ENCODE measurements around the gene LNPEP.

The LNPEP gene

DNA sequence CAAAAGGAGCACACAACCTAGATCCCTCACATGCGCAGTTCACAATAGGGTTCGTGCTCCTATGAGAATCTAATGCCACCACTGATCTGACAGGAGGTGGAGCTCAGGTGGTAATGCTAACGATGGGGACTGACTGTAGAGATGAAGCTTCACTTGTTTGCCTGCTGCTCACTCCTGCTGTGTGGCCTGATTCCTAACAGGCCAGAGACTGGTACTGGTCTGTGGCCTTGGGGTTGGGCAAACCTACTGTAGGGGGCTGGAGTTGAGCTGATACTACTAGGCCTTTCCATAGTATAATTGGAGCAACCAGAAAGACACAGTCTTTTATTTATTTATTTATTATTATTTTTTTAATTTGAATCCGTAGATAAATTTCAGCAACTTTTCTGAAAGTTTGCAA, 5.3 kb downstream of the LNPEP start:
- no peak overlapping the region for H3K27ac ChIP-seq (ENCODE audit: insufficient read depth in 1 of 2, low read depth in 1 of 2, low read length in 2 of 2, poor library complexity in 1 of 2, severe bottlenecking in 2 of 2)
- H3K9me3 ChIP-seq (ENCODE audit: control extremely low read depth in 1 of 5, control insufficient read depth in 4 of 5, insufficient read depth in 2 of 5, low read depth in 1 of 5, low read length in 4 of 5), result no peaks in the 10 kb centered on the region
- no peak overlapping the region for H3K4me3 ChIP-seq (ENCODE audit: control insufficient read depth in 1 of 7, extremely low read depth in 1 of 7, insufficient read depth in 4 of 7, low read depth in 2 of 7, low read length in 6 of 7)
- WGBS (ENCODE audit: insufficient coverage), result 81% methylated on average over 3 of the region's 4 CpGs
- no peak for DNase-seq
- H3K4me1 ChIP-seq (ENCODE audit: control extremely low read depth in 1 of 4, control insufficient read depth in 4 of 4, insufficient read depth in 4 of 4, low read length in 3 of 4), result peaks cover 4 to 24% (median 13%) of the 10 kb centered on the region in 4 experiments
- H3K27me3 ChIP-seq (replicated peaks in 2 of 5; ENCODE audit: control insufficient read depth in 4 of 5, insufficient read depth in 5 of 5, low read length in 4 of 5), result no peaks in the 10 kb centered on the region
- CTCF ChIA-PET, result interaction anchor here (0.9 to 1.8 kb wide), 6 partner anchors 10 to 52 kb away, joined by 3 to 5 read pairs (median 4); no protein-coding TSS in a partner anchor
- POLR2A ChIA-PET, result interaction anchor here (0.6 kb wide), 1 partner anchor 35 kb away, joined by 4 read pairs; no protein-coding TSS in a partner anchor
- H3K36me3 ChIP-seq (ENCODE audit: control insufficient read depth in 4 of 4, insufficient read depth in 4 of 4, low read length in 3 of 4), result peaks cover 0 to 12% (median 3%) of the 10 kb centered on the region in 4 experiments

DNA sequence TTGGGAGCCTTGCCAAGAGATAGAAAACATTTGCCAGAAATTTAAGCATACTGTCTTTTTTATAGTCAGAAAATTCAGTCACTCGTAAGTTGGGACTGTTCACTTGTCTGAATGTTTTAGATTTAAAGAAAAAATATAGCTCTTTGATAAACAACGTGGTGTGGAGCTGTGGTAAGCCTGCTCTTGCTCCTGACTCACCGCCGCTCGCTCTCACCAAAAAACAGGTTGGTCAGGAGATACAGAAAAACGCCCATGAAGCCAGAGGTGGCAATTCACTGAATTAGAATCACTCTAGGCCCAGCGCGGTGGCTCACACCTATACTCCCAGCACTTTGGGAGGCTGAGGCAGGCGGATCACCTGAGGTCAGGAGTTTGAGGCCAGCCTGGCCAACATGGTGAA, 6.2 kb downstream of the LNPEP start:
- WGBS (ENCODE audit: insufficient coverage), result 100% methylated on average over 2 of the region's 9 CpGs
- ChIA-PET CTCF (interaction anchor here (1.0 to 1.8 kb wide), 3 partner anchors 9 to 73 kb away, joined by 3 to 5 read pairs (median 4); no protein-coding TSS in a partner anchor), POLR2A (no interaction called here)
- H3K27me3 ChIP-seq (replicated peaks in 2 of 5; ENCODE audit: control insufficient read depth in 4 of 5, insufficient read depth in 5 of 5, low read length in 4 of 5), result no peaks in the 10 kb centered on the region
- H3K27ac ChIP-seq (ENCODE audit: insufficient read depth in 1 of 2, low read depth in 1 of 2, low read length in 2 of 2, poor library complexity in 1 of 2, severe bottlenecking in 2 of 2), result no peak overlapping the region
- DNase-seq, result no peak
- H3K4me3 ChIP-seq (ENCODE audit: control insufficient read depth in 1 of 7, extremely low read depth in 1 of 7, insufficient read depth in 4 of 7, low read depth in 2 of 7, low read length in 6 of 7), result no peak overlapping the region
- peaks cover 0 to 12% (median 3%) of the 10 kb centered on the region in 4 experiments for H3K36me3 ChIP-seq (ENCODE audit: control insufficient read depth in 4 of 4, insufficient read depth in 4 of 4, low read length in 3 of 4)
- H3K4me1 ChIP-seq (ENCODE audit: control extremely low read depth in 1 of 4, control insufficient read depth in 4 of 4, insufficient read depth in 4 of 4, low read length in 3 of 4), result peaks cover 2 to 18% (median 9%) of the 10 kb centered on the region in 4 experiments
- H3K9me3 ChIP-seq (ENCODE audit: control extremely low read depth in 1 of 5, control insufficient read depth in 4 of 5, insufficient read depth in 2 of 5, low read depth in 1 of 5, low read length in 4 of 5), result no peaks in the 10 kb centered on the region

DNA sequence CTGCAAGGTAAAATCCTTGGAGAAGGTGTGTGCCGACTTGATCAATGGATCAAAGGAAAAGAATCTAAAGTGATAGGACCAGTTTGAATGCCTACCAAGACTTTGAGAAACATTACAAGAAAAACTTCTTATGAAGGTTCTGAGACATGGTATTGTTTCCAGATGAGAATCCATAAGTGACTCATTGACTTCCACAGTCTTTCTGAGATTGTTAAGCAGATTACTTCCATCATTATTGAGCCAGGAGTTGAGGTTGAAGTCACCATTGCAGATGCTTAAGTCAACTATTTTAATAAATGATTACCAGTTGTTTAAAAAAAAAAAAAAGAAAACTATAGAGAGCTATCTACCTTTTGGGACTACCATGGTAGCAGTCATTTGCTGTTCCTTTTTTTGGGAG, 7.0 kb downstream of the LNPEP start:
- Histone ChIP-seq H3K27me3 (replicated peaks in 2 of 5; ENCODE audit: control insufficient read depth in 4 of 5, insufficient read depth in 5 of 5, low read length in 4 of 5) (no peaks in the 10 kb centered on the region), H3K9me3 (ENCODE audit: control extremely low read depth in 1 of 5, control insufficient read depth in 4 of 5, insufficient read depth in 2 of 5, low read depth in 1 of 5, low read length in 4 of 5) (no peaks in the 10 kb centered on the region), H3K4me1 (ENCODE audit: control extremely low read depth in 1 of 4, control insufficient read depth in 4 of 4, insufficient read depth in 4 of 4, low read length in 3 of 4) (peaks cover 0 to 10% (median 2%) of the 10 kb centered on the region in 4 experiments), H3K36me3 (ENCODE audit: control insufficient read depth in 4 of 4, insufficient read depth in 4 of 4, low read length in 3 of 4) (peaks cover 0 to 12% (median 3%) of the 10 kb centered on the region in 4 experiments), H3K27ac (ENCODE audit: insufficient read depth in 1 of 2, low read depth in 1 of 2, low read length in 2 of 2, poor library complexity in 1 of 2, severe bottlenecking in 2 of 2) (no peak overlapping the region), H3K4me3 (ENCODE audit: control insufficient read depth in 1 of 7, extremely low read depth in 1 of 7, insufficient read depth in 4 of 7, low read depth in 2 of 7, low read length in 6 of 7) (no peak overlapping the region)
- ChIA-PET POLR2A (no interaction called here), CTCF (interaction anchor here (1.4 kb wide), 1 partner anchor 44 kb away, joined by 5 read pairs; no protein-coding TSS in a partner anchor)
- WGBS (ENCODE audit: insufficient coverage), result 100% methylated on average over 1 of the region's 1 CpG
- DNase-seq, result no peak

DNA sequence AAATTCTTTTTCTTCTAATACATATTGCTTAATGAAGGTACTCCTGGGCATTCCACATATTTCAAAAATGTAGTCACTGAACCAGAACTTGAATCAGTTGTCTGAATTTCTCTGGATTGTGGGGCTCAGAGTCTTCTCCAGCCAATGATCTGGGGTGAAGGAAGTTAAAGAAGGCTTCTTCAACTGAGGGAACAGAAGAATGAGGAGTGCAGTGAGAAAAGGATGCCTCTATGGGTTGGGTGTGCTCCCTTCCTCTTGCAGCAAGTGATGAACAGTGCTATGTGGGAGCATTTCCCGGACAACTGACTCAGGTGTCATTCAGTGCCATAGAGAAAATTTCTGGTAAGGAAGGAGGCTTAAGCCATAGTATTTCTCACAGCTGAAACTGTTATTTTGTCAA, 7.9 kb downstream of the LNPEP start:
- Histone ChIP-seq H3K4me1 (ENCODE audit: control extremely low read depth in 1 of 4, control insufficient read depth in 4 of 4, insufficient read depth in 4 of 4, low read length in 3 of 4) (peaks cover 0 to 2% (median 0%) of the 10 kb centered on the region in 4 experiments), H3K9me3 (ENCODE audit: control extremely low read depth in 1 of 5, control insufficient read depth in 4 of 5, insufficient read depth in 2 of 5, low read depth in 1 of 5, low read length in 4 of 5) (no peaks in the 10 kb centered on the region), H3K27me3 (replicated peaks in 2 of 5; ENCODE audit: control insufficient read depth in 4 of 5, insufficient read depth in 5 of 5, low read length in 4 of 5) (no peaks in the 10 kb centered on the region), H3K36me3 (ENCODE audit: control insufficient read depth in 4 of 4, insufficient read depth in 4 of 4, low read length in 3 of 4) (peaks cover 0 to 8% (median 3%) of the 10 kb centered on the region in 4 experiments), H3K4me3 (ENCODE audit: control insufficient read depth in 1 of 7, extremely low read depth in 1 of 7, insufficient read depth in 4 of 7, low read depth in 2 of 7, low read length in 6 of 7) (no peak overlapping the region), H3K27ac (ENCODE audit: insufficient read depth in 1 of 2, low read depth in 1 of 2, low read length in 2 of 2, poor library complexity in 1 of 2, severe bottlenecking in 2 of 2) (no peak overlapping the region)
- ChIA-PET CTCF (interaction anchor here (1.4 kb wide), 1 partner anchor 43 kb away, joined by 5 read pairs; no protein-coding TSS in a partner anchor), POLR2A (no interaction called here)
- no peak for DNase-seq
- WGBS (ENCODE audit: insufficient coverage), result no CpG with 5 or more reads among the region's 1 CpG

DNA sequence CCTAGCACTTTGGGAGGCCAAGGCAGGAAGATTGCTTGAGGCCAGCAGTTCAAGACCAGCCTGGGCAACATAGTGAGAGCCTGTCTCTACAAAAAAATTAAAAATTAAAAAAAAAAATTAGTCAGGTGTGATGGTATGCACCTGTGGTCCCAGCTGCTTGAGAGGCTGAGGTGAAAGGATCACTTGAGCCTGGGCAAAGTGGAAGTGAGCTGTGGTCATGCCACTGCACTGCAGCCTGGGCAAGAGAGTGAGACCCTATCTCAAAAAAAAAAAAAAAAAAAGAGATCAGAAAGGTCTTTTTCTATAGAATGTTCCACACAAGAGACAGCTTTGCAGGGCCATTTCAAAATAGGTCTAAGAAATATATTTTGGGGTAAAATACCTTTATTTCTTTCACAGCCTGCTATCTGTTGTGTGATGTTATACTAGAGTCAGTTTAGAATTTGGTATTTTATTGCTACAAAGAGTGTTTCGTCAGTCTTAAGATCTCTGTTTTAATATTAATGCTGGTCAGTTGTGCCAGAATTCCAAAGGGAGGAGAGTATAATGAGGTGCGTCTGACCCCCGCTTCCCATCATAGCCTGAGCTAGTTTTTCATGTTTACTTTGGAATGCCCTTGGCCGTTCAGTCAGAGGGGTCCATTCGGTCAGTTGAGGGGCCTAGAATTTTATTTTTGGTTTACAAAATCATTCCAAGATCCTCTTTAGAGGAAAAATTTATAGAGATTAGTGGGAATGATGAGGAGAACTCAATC, 9.4 kb downstream of the LNPEP start:
- Histone ChIP-seq H3K9me3 (ENCODE audit: control extremely low read depth in 1 of 5, control insufficient read depth in 4 of 5, insufficient read depth in 2 of 5, low read depth in 1 of 5, low read length in 4 of 5) (peaks cover 0 to 5% (median 0%) of the 10 kb centered on the region in 5 experiments), H3K4me1 (ENCODE audit: control extremely low read depth in 1 of 4, control insufficient read depth in 4 of 4, insufficient read depth in 4 of 4, low read length in 3 of 4) (no peaks in the 10 kb centered on the region), H3K4me3 (ENCODE audit: control insufficient read depth in 1 of 7, extremely low read depth in 1 of 7, insufficient read depth in 4 of 7, low read depth in 2 of 7, low read length in 6 of 7) (no peak overlapping the region), H3K27ac (ENCODE audit: insufficient read depth in 1 of 2, low read depth in 1 of 2, low read length in 2 of 2, poor library complexity in 1 of 2, severe bottlenecking in 2 of 2) (no peak overlapping the region), H3K27me3 (replicated peaks in 2 of 5; ENCODE audit: control insufficient read depth in 4 of 5, insufficient read depth in 5 of 5, low read length in 4 of 5) (no peaks in the 10 kb centered on the region), H3K36me3 (ENCODE audit: control insufficient read depth in 4 of 4, insufficient read depth in 4 of 4, low read length in 3 of 4) (peaks cover 0 to 8% (median 5%) of the 10 kb centered on the region in 4 experiments)
- DNase-seq, result no peak
- ChIA-PET POLR2A (no interaction called here), CTCF (interaction anchor here (0.6 to 1.6 kb wide), 3 partner anchors 13 to 52 kb away, joined by 4 to 6 read pairs (median 4); no protein-coding TSS in a partner anchor)
- 100% methylated on average over 1 of the region's 5 CpGs for WGBS (ENCODE audit: insufficient coverage)

DNA sequence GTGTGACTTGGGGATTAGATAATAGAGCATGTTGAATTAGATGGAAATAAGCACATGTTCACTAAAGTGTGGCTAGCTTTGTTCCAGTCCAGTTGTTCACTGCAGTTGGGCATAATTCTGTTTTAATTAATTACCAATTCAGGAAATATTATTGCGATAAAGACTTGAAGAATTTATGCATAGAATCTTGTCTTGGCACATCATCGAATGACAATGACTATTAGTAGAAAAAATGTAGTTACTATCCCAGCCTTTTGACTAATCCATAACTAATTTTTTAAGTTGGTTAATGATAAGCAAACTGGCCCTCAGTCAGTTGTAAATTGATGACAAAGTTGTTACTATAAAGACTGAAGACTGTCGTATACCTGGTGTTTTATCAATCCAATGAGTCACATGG, 10.5 kb downstream of the LNPEP start:
- Histone ChIP-seq H3K4me1 (ENCODE audit: control extremely low read depth in 1 of 4, control insufficient read depth in 4 of 4, insufficient read depth in 4 of 4, low read length in 3 of 4) (no peaks in the 10 kb centered on the region), H3K27me3 (replicated peaks in 2 of 5; ENCODE audit: control insufficient read depth in 4 of 5, insufficient read depth in 5 of 5, low read length in 4 of 5) (no peaks in the 10 kb centered on the region), H3K27ac (ENCODE audit: insufficient read depth in 1 of 2, low read depth in 1 of 2, low read length in 2 of 2, poor library complexity in 1 of 2, severe bottlenecking in 2 of 2) (no peak overlapping the region), H3K4me3 (ENCODE audit: control insufficient read depth in 1 of 7, extremely low read depth in 1 of 7, insufficient read depth in 4 of 7, low read depth in 2 of 7, low read length in 6 of 7) (no peak overlapping the region), H3K9me3 (ENCODE audit: control extremely low read depth in 1 of 5, control insufficient read depth in 4 of 5, insufficient read depth in 2 of 5, low read depth in 1 of 5, low read length in 4 of 5) (peaks cover 0 to 5% (median 0%) of the 10 kb centered on the region in 5 experiments), H3K36me3 (ENCODE audit: control insufficient read depth in 4 of 4, insufficient read depth in 4 of 4, low read length in 3 of 4) (peaks cover 0 to 6% (median 4%) of the 10 kb centered on the region in 4 experiments)
- ChIA-PET CTCF (interaction anchor here (1.6 kb wide), 2 partner anchors 15 to 51 kb away, joined by 4 read pairs; no protein-coding TSS in a partner anchor), POLR2A (no interaction called here)
- no peak for DNase-seq
- no CpG with 5 or more reads among the region's 3 CpGs for WGBS (ENCODE audit: insufficient coverage)
